Calu3 (cell line): Measurements from ENCODE around the gene CHMP4A. TPM values are rescaled to one million over a fixed set of nuclear protein-coding genes. Genes with fewer than 3 reads are reported as not detected.

Experiments
- Bru-seq: library from RNA; stranded (reverse); fragments of 400-500 nt; gene quantifications from one replicate; lab custom pipeline; 2021; lab: Mats Ljungman, UMichigan
- BruChase-seq, 2 experiments: library from RNA; stranded (reverse); fragments of 400-500 nt; gene quantifications; one replicate each; lab custom pipeline; 2021; lab: Mats Ljungman, UMichigan
- BruUV-seq: library from RNA; stranded (reverse); fragments of 400-500 nt; replicated peaks from 2 replicates; lab custom pipeline; 2021; lab: Mats Ljungman, UMichigan
- CTCF ChIA-PET: fragments of 300-600 bp; sonication (Branson Sonifier 250); formaldehyde crosslinking; loops from one replicate; lab custom pipeline; 2022; ENCODE audit warnings: antibody characterized with exemption; lab: Charles Lee
- DNase-seq: peaks from one replicate; pipeline ENCODE4 v3.0.0; 2022
- H3K27ac Mint-ChIP-seq: one replicate; pipeline ENCODE4 v1.8.0; 2022; ENCODE audit warnings: mixed read lengths; ENCODE audit not compliant: unreplicated experiment
- H3K27me3 Mint-ChIP-seq: one replicate; pipeline ENCODE4 v1.8.0; 2022; ENCODE audit warnings: mixed read lengths; ENCODE audit not compliant: unreplicated experiment
- H3K36me3 Mint-ChIP-seq: one replicate; pipeline ENCODE4 v1.8.0; 2022; ENCODE audit warnings: mild to moderate bottlenecking, moderate library complexity, mixed read lengths; ENCODE audit not compliant: insufficient read depth, unreplicated experiment
- H3K4me1 Mint-ChIP-seq: one replicate; pipeline ENCODE4 v1.8.0; 2022; ENCODE audit warnings: mild to moderate bottlenecking, low read depth, mixed read lengths; ENCODE audit not compliant: unreplicated experiment
- H3K4me3 Mint-ChIP-seq: one replicate; pipeline ENCODE4 v1.8.0; 2022; ENCODE audit warnings: mild to moderate bottlenecking, low read depth, moderate library complexity, mixed read lengths; ENCODE audit not compliant: unreplicated experiment
- H3K9me3 Mint-ChIP-seq: one replicate; pipeline ENCODE4 v1.8.0; 2022; ENCODE audit warnings: low read depth, mixed read lengths; ENCODE audit not compliant: unreplicated experiment
- intact Hi-C: fragments of 100-400 bp; cut with micrococcal nuclease; formaldehyde crosslinking; loops from one replicate; pipeline ENCODE4 v1.10.0; 2022; ENCODE audit not compliant: unreplicated experiment
- long read RNA-seq: library from polyadenylated mRNA; stranded (forward); transcript quantifications from one replicate; pipeline ENCODE4 v2.0.0, GENCODE V29; 2022
- total RNA-seq: library from RNA; stranded (reverse); gene quantifications from 2 replicates; pipeline ENCODE4 v1.2.3, GENCODE V29; 2022
- TF ChIP-seq, protein P1 (sequence below): fragments of 200-600 bp; IDR thresholded peaks from one replicate; pipeline ENCODE4 v1.8.0; 2022; ENCODE audit warnings: antibody characterized with exemption; ENCODE audit not compliant: unreplicated experiment

CHMP4A gene, protein sequence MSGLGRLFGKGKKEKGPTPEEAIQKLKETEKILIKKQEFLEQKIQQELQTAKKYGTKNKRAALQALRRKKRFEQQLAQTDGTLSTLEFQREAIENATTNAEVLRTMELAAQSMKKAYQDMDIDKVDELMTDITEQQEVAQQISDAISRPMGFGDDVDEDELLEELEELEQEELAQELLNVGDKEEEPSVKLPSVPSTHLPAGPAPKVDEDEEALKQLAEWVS
- total RNA-seq (53.2 and 60.8 TPM in 2 replicates), Bru-seq, nascent RNA (percentile 97 among the genes with signal in this experiment), BruChase-seq, experiment 1, labeled RNA remaining after a 6-hour chase (percentile 96 among the genes with signal in this experiment), BruChase-seq, experiment 2, labeled RNA remaining after a 2-hour chase (percentile 95 among the genes with signal in this experiment)
- long read RNA-seq, transcript CHMP4A-201 (6 exons, 1,393 nt), result major isoform, 131 of 146 reads
- long read RNA-seq, partial matches to known transcripts, result 5 of 146 reads
- long read RNA-seq, other reads (novel, unspliced or antisense), result 8 of 146 reads

- H3K36me3 Mint-ChIP-seq, result peaks cover 68% of the 10 kb centered on the region
- intact Hi-C loops, result no loop called here
Observed at GRCh38 chr14:24212924-24213865, at the start of gene CHMP4A. Gene CHMP4A (minus strand): TSS chr14:24213488. CDS start chr14:24213439, 49 bp downstream.

DNA sequence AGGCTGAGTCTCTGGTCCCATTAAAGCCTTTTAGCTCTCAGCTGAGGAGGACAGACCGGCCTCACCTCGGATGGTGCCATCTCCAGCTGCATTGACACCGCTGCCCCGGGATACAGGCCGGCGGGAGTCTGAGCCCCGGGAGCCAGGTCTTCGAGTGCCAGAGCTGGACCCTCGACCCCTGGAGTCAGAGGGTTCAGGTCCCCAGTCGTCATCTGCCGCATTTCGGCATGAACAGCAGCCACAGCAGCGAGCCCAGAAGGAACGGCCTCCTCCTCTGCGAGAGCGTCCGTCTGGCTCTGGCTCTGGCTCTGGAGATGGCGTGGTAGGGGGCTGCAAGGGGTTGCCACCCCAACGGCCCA is 48.7 kb upstream of the CHMP4A start:
- CTCF ChIA-PET, result interaction anchor here (0.6 kb wide), 2 partner anchors 19 to 57 kb away, joined by 3 to 4 read pairs; partner anchors contain the start of gene TSSK4
- no peaks in the 10 kb centered on the region for H3K4me1 Mint-ChIP-seq
- H3K36me3 Mint-ChIP-seq, result peaks cover 3% of the 10 kb centered on the region
- no TSS peak for BruUV-seq
- TF ChIP-seq, protein P1, sequence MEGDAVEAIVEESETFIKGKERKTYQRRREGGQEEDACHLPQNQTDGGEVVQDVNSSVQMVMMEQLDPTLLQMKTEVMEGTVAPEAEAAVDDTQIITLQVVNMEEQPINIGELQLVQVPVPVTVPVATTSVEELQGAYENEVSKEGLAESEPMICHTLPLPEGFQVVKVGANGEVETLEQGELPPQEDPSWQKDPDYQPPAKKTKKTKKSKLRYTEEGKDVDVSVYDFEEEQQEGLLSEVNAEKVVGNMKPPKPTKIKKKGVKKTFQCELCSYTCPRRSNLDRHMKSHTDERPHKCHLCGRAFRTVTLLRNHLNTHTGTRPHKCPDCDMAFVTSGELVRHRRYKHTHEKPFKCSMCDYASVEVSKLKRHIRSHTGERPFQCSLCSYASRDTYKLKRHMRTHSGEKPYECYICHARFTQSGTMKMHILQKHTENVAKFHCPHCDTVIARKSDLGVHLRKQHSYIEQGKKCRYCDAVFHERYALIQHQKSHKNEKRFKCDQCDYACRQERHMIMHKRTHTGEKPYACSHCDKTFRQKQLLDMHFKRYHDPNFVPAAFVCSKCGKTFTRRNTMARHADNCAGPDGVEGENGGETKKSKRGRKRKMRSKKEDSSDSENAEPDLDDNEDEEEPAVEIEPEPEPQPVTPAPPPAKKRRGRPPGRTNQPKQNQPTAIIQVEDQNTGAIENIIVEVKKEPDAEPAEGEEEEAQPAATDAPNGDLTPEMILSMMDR, result no peak
- no peak for DNase-seq
- intact Hi-C loops, result no loop called here
- no peak overlapping the region for H3K4me3 Mint-ChIP-seq
- no peaks in the 10 kb centered on the region for H3K9me3 Mint-ChIP-seq
- H3K27me3 Mint-ChIP-seq, result no peaks in the 10 kb centered on the region
- H3K27ac Mint-ChIP-seq, result no peak overlapping the region

More at GRCh38 chr14:24212924-24213865, at the start of gene CHMP4A:
- CTCF ChIA-PET, result interaction anchor here (0.6 to 1.3 kb wide), 4 partner anchors 17 to 794 kb away, joined by 3 read pairs; partner anchors contain the start of genes TINF2 and TM9SF1
- Mint-ChIP-seq H3K9me3 (no peaks in the 10 kb centered on the region), H3K27ac (peak within 1 kb of the TSS; percentile 90), H3K4me1 (peaks cover 12% of the 10 kb centered on the region), H3K4me3 (peak within 1 kb of the TSS; percentile 86), H3K27me3 (no peaks in the 10 kb centered on the region)
- TF ChIP-seq, protein P1, result no peak
- peak; percentile 96 for DNase-seq
- no TSS peak for BruUV-seq

DNA sequence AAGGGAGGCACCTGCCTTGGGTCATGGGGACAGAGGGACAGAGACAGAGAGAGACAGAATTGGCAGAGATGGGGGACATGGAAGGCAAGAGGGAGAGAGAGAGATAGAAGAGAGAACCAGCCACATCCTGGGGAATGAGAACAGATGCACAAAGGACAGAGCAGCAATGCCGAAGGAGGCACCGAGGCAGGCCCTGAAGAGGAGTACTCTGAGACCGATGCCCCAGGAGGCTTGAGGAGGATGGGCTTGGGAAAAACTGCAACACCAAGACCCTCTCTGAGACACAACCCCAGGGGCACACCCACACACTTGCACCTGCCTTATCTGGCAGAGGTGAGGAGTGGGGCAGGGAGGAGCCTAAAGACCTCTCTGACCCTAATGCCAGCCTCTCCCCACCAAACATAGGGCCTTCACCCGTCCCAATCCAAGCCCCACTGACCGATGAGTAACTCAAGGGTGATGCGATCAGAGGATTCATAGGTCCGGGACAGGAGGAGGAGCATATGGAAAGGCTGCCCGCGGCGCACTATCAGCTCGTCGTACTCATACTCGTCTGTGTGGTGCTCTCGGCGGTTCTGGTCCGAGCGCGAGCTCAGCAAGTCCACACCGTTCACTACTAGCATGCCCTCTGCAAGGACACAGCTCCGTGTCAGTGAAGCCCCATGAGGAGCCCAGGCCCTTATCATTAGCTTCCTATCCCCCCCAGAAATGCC is 48.1 kb upstream of the CHMP4A start:
- Mint-ChIP-seq H3K4me1 (no peaks in the 10 kb centered on the region), H3K4me3 (no peak overlapping the region), H3K27me3 (no peaks in the 10 kb centered on the region), H3K36me3 (no peaks in the 10 kb centered on the region), H3K9me3 (no peaks in the 10 kb centered on the region), H3K27ac (no peak overlapping the region)
- intact Hi-C loops, result no loop called here
- TF ChIP-seq, protein P1, result no peak
- no peak for DNase-seq
- CTCF ChIA-PET, result interaction anchor here (0.6 kb wide), 2 partner anchors 18 to 56 kb away, joined by 3 to 4 read pairs; partner anchors contain the start of gene TSSK4
- no TSS peak for BruUV-seq
